Glomerular visceral epithelial cell (primary cell): Measurements from ENCODE around the gene HINT1.
A peak's percentile ranks its signal among the peaks of the same experiment; 100 is the strongest.
"Not testable (repeated sequence)": the region's sequence is repeated elsewhere in the genome, so short reads cannot be mapped to it uniquely, and the experiment has no call there.

Source experiments
- DNase-seq: peaks from one replicate; pipeline ENCODE4 v3.0.0-alpha.2; 2016; ENCODE audit errors: extremely low spot score

The HINT1 gene

GRCh38 chr5:131165119-131165727, at the start of gene HINT1:
HINT1 (minus strand) TSS chr5:131165256; CDS start chr5:131165205, 51 bp downstream.
- DNase-seq = peak; percentile 96

- DNase-seq = no peak
These were observed 49.7 kb upstream of the HINT1 start for GRCh38 chr5:131214609-131215227.

GRCh38 chr5:131212471-131213021, 47.5 kb upstream of the HINT1 start:
- DNase-seq = no peak

- DNase-seq = no peak
These were observed 46.6 kb upstream of the HINT1 start for GRCh38 chr5:131211669-131212068.

- DNase-seq = no peak
These were observed 45.1 kb upstream of the HINT1 start for GRCh38 chr5:131210151-131210510.

- DNase-seq = peak; percentile 49
These were observed 44.6 kb upstream of the HINT1 start for GRCh38 chr5:131209506-131210150.

- no peak for DNase-seq
These were observed 44.1 kb upstream of the HINT1 start for GRCh38 chr5:131209175-131209505.

GRCh38 chr5:131206772-131207171, 41.7 kb upstream of the HINT1 start:
- no peak for DNase-seq

- DNase-seq = no peak
These were observed 41.0 kb upstream of the HINT1 start for GRCh38 chr5:131206061-131206460.

- DNase-seq = no peak
These were observed 39.9 kb upstream of the HINT1 start for GRCh38 chr5:131204964-131205363.

- DNase-seq = no peak
These were observed 35.5 kb upstream of the HINT1 start for GRCh38 chr5:131200560-131200959.

GRCh38 chr5:131198625-131199024, 33.6 kb upstream of the HINT1 start:
- DNase-seq = no peak

GRCh38 chr5:131196331-131196730, 31.3 kb upstream of the HINT1 start:
- no peak for DNase-seq

GRCh38 chr5:131195696-131196095, 30.6 kb upstream of the HINT1 start:
- no peak for DNase-seq

- no peak for DNase-seq
These were observed 29.7 kb upstream of the HINT1 start for GRCh38 chr5:131194725-131195124.

- DNase-seq = not testable (repeated sequence)
These were observed 28.8 kb upstream of the HINT1 start for GRCh38 chr5:131193897-131194296.

GRCh38 chr5:131193106-131193505, 28.1 kb upstream of the HINT1 start:
- no peak for DNase-seq

GRCh38 chr5:131186561-131187256, 21.7 kb upstream of the HINT1 start:
- no peak for DNase-seq

GRCh38 chr5:131185523-131186104, 20.6 kb upstream of the HINT1 start:
- DNase-seq = no peak

- DNase-seq = no peak
These were observed 17.8 kb upstream of the HINT1 start for GRCh38 chr5:131182839-131183238.

GRCh38 chr5:131180407-131180806, 15.4 kb upstream of the HINT1 start:
- DNase-seq = no peak

- no peak for DNase-seq
These were observed 6.3 kb upstream of the HINT1 start for GRCh38 chr5:131171276-131171810.
